ENCODE data around the gene EXOSC2.

GRCh38 chr9:130651752-130652151 lies 41.8 kb upstream of the EXOSC2 start:
- TF ChIP-seq CTCF (IDR thresholded peaks at IDR 0.05; ENCODE audit: low read depth, low read length): no peak
- no peak for TF ChIP-seq EZH2phosphoT487 (IDR thresholded peaks at IDR 0.05; ENCODE audit: low read depth)
